NCI-H1092 treated with DMSO at 0.1 percent for 48 hours (cell line): Measurements from ENCODE around the gene BCOR.

Experiments used
- DNase-seq: peaks from one replicate; lab custom pipeline; 2025; lab: John Stamatoyannopoulos, UW

Gene BCOR

DNA sequence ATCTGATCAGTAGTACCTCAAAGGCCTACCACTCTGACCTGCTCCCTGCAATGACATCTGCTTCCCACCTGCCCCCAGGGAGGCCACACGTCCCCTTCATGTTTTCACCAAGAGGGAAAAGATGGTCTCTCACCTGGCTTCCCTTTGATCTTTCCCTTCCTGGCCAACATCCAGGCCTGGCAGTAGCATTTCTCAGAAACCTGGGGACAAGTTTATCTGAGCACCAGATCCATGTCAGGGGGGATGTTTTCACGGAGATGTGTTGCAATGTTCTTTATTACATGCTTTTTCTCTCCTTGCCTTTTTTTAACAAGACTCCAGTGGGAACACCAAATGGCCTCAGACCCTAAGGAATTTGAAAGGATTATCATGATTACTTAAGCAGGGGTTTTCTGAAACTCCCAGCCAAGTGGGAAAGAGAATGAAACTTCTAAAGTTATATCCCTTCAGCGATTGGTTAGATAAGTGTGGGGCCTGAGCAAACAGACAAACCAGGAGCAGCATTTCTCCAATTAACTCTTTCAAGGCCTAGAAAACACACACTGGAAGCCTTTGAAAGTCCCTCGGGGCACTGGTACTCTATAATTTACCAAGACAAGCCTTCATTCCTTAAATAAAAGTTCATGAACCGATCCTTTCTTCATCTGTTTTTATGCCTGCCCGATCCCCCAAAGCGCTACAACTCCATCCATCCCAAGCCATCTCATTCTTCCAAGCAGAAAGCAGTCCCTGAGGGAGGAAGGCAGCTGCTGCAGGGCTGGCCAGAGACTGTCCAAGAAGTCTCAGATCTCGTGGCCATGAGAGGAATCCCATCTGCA is 94.1 kb downstream of the BCOR start:
- DNase-seq: no peak

DNA sequence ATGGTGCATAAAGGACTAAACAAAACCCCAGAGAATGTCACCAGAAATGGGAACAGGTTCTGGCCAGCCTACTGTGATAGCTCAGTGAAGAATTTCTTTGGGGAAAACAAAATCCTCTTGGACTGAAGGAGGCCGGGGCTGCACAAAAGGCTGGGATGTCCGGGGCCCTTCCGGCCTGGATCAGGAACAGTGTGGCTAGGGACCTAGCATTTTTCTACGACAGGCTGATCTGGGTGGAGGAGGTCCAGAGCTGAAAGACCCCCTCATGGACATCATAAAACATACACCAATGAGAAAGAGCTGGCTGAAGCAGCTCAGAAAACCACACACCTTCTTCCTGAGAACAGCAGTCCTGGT is 94.7 kb downstream of the BCOR start:
- no peak for DNase-seq
